Measurements from ENCODE around the gene CD300LF.

DNA sequence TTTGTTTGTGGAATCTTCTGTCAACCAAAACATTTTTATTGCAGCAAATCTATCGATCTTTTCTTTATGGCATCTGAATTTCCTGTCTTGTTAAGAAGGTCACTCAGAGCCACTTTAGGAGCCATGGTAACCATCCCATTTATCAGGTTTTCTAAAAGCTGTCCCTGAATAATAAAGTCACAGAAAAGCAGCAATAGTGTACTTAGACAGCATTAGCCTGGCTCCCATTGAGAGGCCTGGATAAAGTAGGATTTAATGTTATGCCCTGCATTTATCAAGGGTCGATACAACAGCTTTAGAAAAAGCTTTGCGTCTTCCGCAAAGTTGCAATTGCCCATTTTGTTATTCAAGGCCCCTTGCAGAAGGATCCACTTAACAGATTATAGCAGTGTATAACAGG lies 10.1 kb upstream of the CD300LF start:
- TF ChIP-seq, protein P1, sequence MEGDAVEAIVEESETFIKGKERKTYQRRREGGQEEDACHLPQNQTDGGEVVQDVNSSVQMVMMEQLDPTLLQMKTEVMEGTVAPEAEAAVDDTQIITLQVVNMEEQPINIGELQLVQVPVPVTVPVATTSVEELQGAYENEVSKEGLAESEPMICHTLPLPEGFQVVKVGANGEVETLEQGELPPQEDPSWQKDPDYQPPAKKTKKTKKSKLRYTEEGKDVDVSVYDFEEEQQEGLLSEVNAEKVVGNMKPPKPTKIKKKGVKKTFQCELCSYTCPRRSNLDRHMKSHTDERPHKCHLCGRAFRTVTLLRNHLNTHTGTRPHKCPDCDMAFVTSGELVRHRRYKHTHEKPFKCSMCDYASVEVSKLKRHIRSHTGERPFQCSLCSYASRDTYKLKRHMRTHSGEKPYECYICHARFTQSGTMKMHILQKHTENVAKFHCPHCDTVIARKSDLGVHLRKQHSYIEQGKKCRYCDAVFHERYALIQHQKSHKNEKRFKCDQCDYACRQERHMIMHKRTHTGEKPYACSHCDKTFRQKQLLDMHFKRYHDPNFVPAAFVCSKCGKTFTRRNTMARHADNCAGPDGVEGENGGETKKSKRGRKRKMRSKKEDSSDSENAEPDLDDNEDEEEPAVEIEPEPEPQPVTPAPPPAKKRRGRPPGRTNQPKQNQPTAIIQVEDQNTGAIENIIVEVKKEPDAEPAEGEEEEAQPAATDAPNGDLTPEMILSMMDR (IDR thresholded peaks at IDR 0.05), result no peak
- no peak for TF ChIP-seq POLR2A (IDR thresholded peaks at IDR 0.05)
